H9 (cell line): ENCODE results near the gene SFR1. TPM values are rescaled to one million over a fixed set of nuclear protein-coding genes. Genes with fewer than 3 reads are reported as not detected.

Source experiments
- DNase-seq: peaks from one replicate; pipeline ENCODE4 v3.0.0-alpha.2; 2017
- H2AFZ ChIP-seq: one replicate; pipeline ENCODE4 v1.6.1; 2013; ENCODE audit warnings: mild to moderate bottlenecking, low read length, control low read depth, moderate library complexity
- H2AK5ac ChIP-seq: 2 replicates; pipeline ENCODE4 v1.6.1; 2013; ENCODE audit warnings: low read length, control low read depth, mixed read lengths; ENCODE audit not compliant: insufficient read length
- H2BK120ac ChIP-seq: one replicate; pipeline ENCODE4 v1.6.1; 2013; ENCODE audit warnings: low read depth, mild to moderate bottlenecking, low read length, control low read depth, inconsistent platforms; ENCODE audit not compliant: poor library complexity, severe bottlenecking
- H2BK12ac ChIP-seq: 2 replicates; pipeline ENCODE4 v1.6.1; 2013; ENCODE audit warnings: low read length, control low read depth, mixed read lengths, low read depth; ENCODE audit not compliant: insufficient read length
- H2BK15ac ChIP-seq: 2 replicates; pipeline ENCODE4 v1.6.1; 2013; ENCODE audit warnings: low read depth, low read length, control low read depth
- H2BK20ac ChIP-seq: one replicate; pipeline ENCODE4 v1.6.1; 2013; ENCODE audit warnings: low read depth, mild to moderate bottlenecking, low read length, control low read depth, inconsistent platforms; ENCODE audit not compliant: poor library complexity, severe bottlenecking
- H2BK5ac ChIP-seq: 2 replicates; pipeline ENCODE4 v1.6.1; 2013; ENCODE audit warnings: low read length, control low read depth, mixed read lengths; ENCODE audit not compliant: insufficient read length
- H3K14ac ChIP-seq: 2 replicates; pipeline ENCODE4 v1.6.1; 2013; ENCODE audit warnings: low read length, control low read depth; ENCODE audit not compliant: insufficient read depth
- H3K18ac ChIP-seq: 2 replicates; pipeline ENCODE4 v1.6.1; 2013; ENCODE audit warnings: low read depth, mild to moderate bottlenecking, mixed read lengths, low read length, control low read depth; ENCODE audit not compliant: insufficient read length
- H3K23ac ChIP-seq: 2 replicates; pipeline ENCODE4 v1.6.1; 2013; ENCODE audit warnings: low read length, control low read depth, mixed read lengths, low read depth; ENCODE audit not compliant: insufficient read length
- H3K23me2 ChIP-seq: 2 replicates; pipeline ENCODE4 v1.6.1; 2013; ENCODE audit warnings: low read depth, mild to moderate bottlenecking, mixed read lengths, low read length, control low read depth; ENCODE audit not compliant: insufficient read length, poor library complexity, severe bottlenecking
- H3K27ac ChIP-seq: 2 replicates; pipeline ENCODE4 v1.5.1; 2013; ENCODE audit warnings: low read length, control low read depth, mixed read lengths, low read depth; ENCODE audit not compliant: insufficient read length
- H3K27me3 ChIP-seq: 2 replicates; pipeline ENCODE4 v1.6.1; 2013; ENCODE audit warnings: low read length, control low read depth, inconsistent platforms; ENCODE audit not compliant: insufficient read depth
- H3K4ac ChIP-seq: 2 replicates; pipeline ENCODE4 v1.6.1; 2013; ENCODE audit warnings: low read depth, mild to moderate bottlenecking, control low read depth, inconsistent platforms, low read length, moderate library complexity
- H3K4me1 ChIP-seq: 2 replicates; pipeline ENCODE4 v1.6.1; 2013; ENCODE audit warnings: low read length, control low read depth, inconsistent platforms; ENCODE audit not compliant: insufficient read depth
- H3K4me2 ChIP-seq: 2 replicates; pipeline ENCODE4 v1.6.1; 2013; ENCODE audit warnings: low read length, control low read depth, mixed read lengths; ENCODE audit not compliant: insufficient read length, insufficient read depth
- H3K56ac ChIP-seq: 2 replicates; pipeline ENCODE4 v1.6.1; 2013; ENCODE audit warnings: low read depth, mild to moderate bottlenecking, mixed read lengths, low read length, control low read depth; ENCODE audit not compliant: insufficient read length
- H3K79me1 ChIP-seq: 2 replicates; pipeline ENCODE4 v1.6.1; 2013; ENCODE audit warnings: low read depth, mild to moderate bottlenecking, moderate library complexity, low read length, control low read depth, inconsistent platforms; ENCODE audit not compliant: insufficient read depth, poor library complexity, severe bottlenecking
- H3K79me2 ChIP-seq: 2 replicates; pipeline ENCODE4 v1.6.1; 2013; ENCODE audit warnings: low read length, control low read depth, inconsistent platforms; ENCODE audit not compliant: insufficient read depth
- H3K9ac ChIP-seq: 2 replicates; pipeline ENCODE4 v1.6.1; 2013; ENCODE audit warnings: low read length, control low read depth, mixed read lengths; ENCODE audit not compliant: insufficient read length; ENCODE audit errors: extremely low read depth
- H3K9me3 ChIP-seq: one replicate; pipeline ENCODE4 v1.6.1; 2013; ENCODE audit warnings: low read depth, low read length, inconsistent platforms; ENCODE audit not compliant: control insufficient read depth
- H3T11ph ChIP-seq: one replicate; pipeline ENCODE4 v1.6.1; 2013; ENCODE audit warnings: mild to moderate bottlenecking, low read length, control low read depth, inconsistent platforms
- H4K20me1 ChIP-seq: one replicate; pipeline ENCODE4 v1.6.1; 2013; ENCODE audit not compliant: control insufficient read depth, insufficient read length, insufficient read depth
- H4K5ac ChIP-seq: 2 replicates; pipeline ENCODE4 v1.6.1; 2013; ENCODE audit warnings: low read depth, mild to moderate bottlenecking, mixed read lengths, low read length, control low read depth; ENCODE audit not compliant: insufficient read length
- H4K8ac ChIP-seq: replicated peaks from 2 replicates; pipeline ENCODE4 v1.6.1; 2013; ENCODE audit warnings: low read length, control low read depth, mixed read lengths, low read depth; ENCODE audit not compliant: insufficient read length
- H4K91ac ChIP-seq: 2 replicates; pipeline ENCODE4 v1.6.1; 2013; ENCODE audit warnings: low read depth, mild to moderate bottlenecking, moderate library complexity, mixed read lengths, low read length, control low read depth; ENCODE audit not compliant: insufficient read length
- H3K27ac Mint-ChIP-seq, 3 experiments: 2 replicates in 2 of 3; 3 replicates in 1 of 3; pipeline ENCODE4 v1.8.0; 2020 to 2021; ENCODE audit warnings: mixed read lengths in 3 of 3, mild to moderate bottlenecking in 1 of 3, moderate library complexity in 1 of 3
- H3K27me3 Mint-ChIP-seq: 2 replicates; pipeline ENCODE4 v1.8.0; 2021; ENCODE audit warnings: low read depth, mild to moderate bottlenecking, moderate library complexity, mixed read lengths
- H3K36me3 Mint-ChIP-seq, 3 experiments: 2 replicates in 2 of 3; 3 replicates in 1 of 3; pipeline ENCODE4 v1.8.0; 2020 to 2021; ENCODE audit warnings: low read depth in 3 of 3, mixed read lengths in 3 of 3; ENCODE audit not compliant: insufficient read depth in 1 of 3
- H3K4me1 Mint-ChIP-seq, 2 experiments: 2 replicates each; pipeline ENCODE4 v1.8.0; 2020; ENCODE audit warnings: mixed read lengths in 2 of 2
- H3K4me3 Mint-ChIP-seq, 2 experiments: 2 replicates in 1 of 2; 3 replicates in 1 of 2; pipeline ENCODE4 v1.8.0; 2020 to 2021; ENCODE audit warnings: mild to moderate bottlenecking in 2 of 2, mixed read lengths in 2 of 2, moderate library complexity in 1 of 2
- H3K9me3 Mint-ChIP-seq, 2 experiments: 2 replicates in 1 of 2; 3 replicates in 1 of 2; pipeline ENCODE4 v1.8.0; 2020; ENCODE audit warnings: mild to moderate bottlenecking in 2 of 2, mixed read lengths in 2 of 2, moderate library complexity in 1 of 2
- CTCF ChIP-seq: fragments of 200-600 bp; sonication (generic); conservative IDR thresholded peaks from 3 replicates; pipeline ENCODE4 v1.8.0; 2021; ENCODE audit warnings: antibody characterized with exemption, mild to moderate bottlenecking
- total RNA-seq: library from RNA; stranded (reverse); gene quantifications from 2 replicates; pipeline ENCODE4 v1.2.1, GENCODE V29; 2021

SFR1 gene
- total RNA-seq, 1 experiment from 2014 or later, result 6.5 TPM

GRCh38 chr10:104150139-104150538 lies 28.2 kb downstream of the SFR1 start:
- no peak overlapping the region for H3K4me3 Mint-ChIP-seq
- no peaks in the 10 kb centered on the region; the same call in 1 of the 2 replicates for H3K27me3 ChIP-seq
- peaks cover 5 to 10% (median 9%) of the 10 kb centered on the region in 3 experiments; a peak in 6 of 7 replicates for H3K36me3 Mint-ChIP-seq
- no peak overlapping the region for H2BK20ac ChIP-seq
- no peaks in the 10 kb centered on the region for H3K9me3 ChIP-seq
- peaks cover 14 to 15% of the 10 kb centered on the region in 2 experiments for H3K9me3 Mint-ChIP-seq
- no peak overlapping the region for H2BK120ac ChIP-seq
- no peak for DNase-seq
- no peak overlapping the region for H2AK5ac ChIP-seq
- H3K14ac ChIP-seq, result no peak overlapping the region
- H3K4me1 ChIP-seq, result peaks cover 3% of the 10 kb centered on the region; the same call in 1 of the 2 replicates
- H2BK15ac ChIP-seq, result no peak overlapping the region
- H3K23ac ChIP-seq, result no peak overlapping the region
- no peak overlapping the region for H4K91ac ChIP-seq
- H3K4me1 Mint-ChIP-seq, result peaks cover 15 to 20% of the 10 kb centered on the region in 2 experiments
- no peak overlapping the region for H3K56ac ChIP-seq
- H3K23me2 ChIP-seq, result no peaks in the 10 kb centered on the region
- H3K18ac ChIP-seq, result no peak overlapping the region
- no peak overlapping the region for H3K9ac ChIP-seq
- no peak for TF ChIP-seq CTCF
- no peak overlapping the region for H3K4me2 ChIP-seq
- no peaks in the 10 kb centered on the region for H3K79me1 ChIP-seq
- no peak overlapping the region for H2BK12ac ChIP-seq
- no peak overlapping the region for H4K5ac ChIP-seq
- no peak overlapping the region for H2BK5ac ChIP-seq
- H3K27ac Mint-ChIP-seq, result no peak overlapping the region; a peak in 1 of 7 replicates
- no peaks in the 10 kb centered on the region for H3K79me2 ChIP-seq
- H3K27ac ChIP-seq, result no peak overlapping the region
- no peaks in the 10 kb centered on the region for H4K20me1 ChIP-seq
- no peaks in the 10 kb centered on the region; the same call in 1 of the 2 replicates for H3K27me3 Mint-ChIP-seq
- H3K4ac ChIP-seq, result no peak overlapping the region
- H2AFZ ChIP-seq, result no peak overlapping the region
- H4K8ac ChIP-seq, result no peak overlapping the region
- H3T11ph ChIP-seq, result no peak overlapping the region
